Peyer's patch (tissue), 4 donors: Measurements from ENCODE around the gene RPTOR. TPM values are rescaled to one million over a fixed set of nuclear protein-coding genes. Genes with fewer than 3 reads are reported as not detected.
A peak's percentile ranks its signal among the peaks of the same experiment; 100 is the strongest.

Source experiments
- DNase-seq, 3 donors: peaks; one replicate each; pipeline ENCODE4 v3.0.0-alpha.2; 2017 to 2019
- H3K27ac ChIP-seq, 4 donors: fragments of 200-600 bp; sonication (generic); one replicate each; pipeline ENCODE4 v1.5.1; 2016 to 2019
- H3K27me3 ChIP-seq, 2 donors: fragments of 200-600 bp; sonication (generic); one replicate each; pipeline ENCODE4 v1.5.1; 2019
- H3K36me3 ChIP-seq, 3 donors: fragments of 200-600 bp; sonication (generic); one replicate each; pipeline ENCODE4 v1.5.1; 2016 to 2019
- H3K4me1 ChIP-seq, 4 donors: fragments of 200-600 bp; sonication (generic); one replicate each; pipeline ENCODE4 v1.5.1; 2016 to 2019
- H3K4me3 ChIP-seq, 4 donors: fragments of 200-600 bp; sonication (generic); 1 replicate in 3 of 4; 2 replicates in 1 of 4; pipeline ENCODE4 v1.5.1; 2016 to 2019; ENCODE audit warnings: mild to moderate bottlenecking in 1 of 4
- H3K9me3 ChIP-seq, 4 donors: fragments of 200-600 bp; sonication (generic); one replicate each; pipeline ENCODE4 v1.5.1; 2016 to 2019; ENCODE audit warnings: mild to moderate bottlenecking in 1 of 4
- CTCF ChIP-seq, 6 experiments: fragments of 450-650 bp in 4 of 6; fragments of 200-600 bp in 2 of 6; sonication (generic) in 1 of 6; IDR thresholded peaks; one replicate each; pipeline ENCODE4 v1.5.1; 2017 to 2019; ENCODE audit warnings: antibody characterized with exemption in 6 of 6, mild to moderate bottlenecking in 3 of 6, moderate library complexity in 1 of 6
- POLR2A ChIP-seq, 2 donors: fragments of 450-650 bp; IDR thresholded peaks; one replicate each; pipeline ENCODE4 v1.5.1; 2017; ENCODE audit warnings: antibody characterized with exemption in 2 of 2, mild to moderate bottlenecking in 2 of 2, moderate library complexity in 2 of 2
- total RNA-seq, 4 donors: library from RNA; depleted of rRNA; stranded (reverse); fragments of >200 nt; gene quantifications; one replicate each; pipeline ENCODE4 v1.1.0, GENCODE V29; 2016

RPTOR gene
- total RNA-seq, 4 donors from 2014 or later = 42.4 to 73.6 (median 64.2) TPM

- no peak overlapping the region for H3K27ac ChIP-seq
- TF ChIP-seq CTCF (IDR thresholded peaks at IDR 0.05) (no peak), POLR2A (IDR thresholded peaks at IDR 0.05) (no peak)
- peaks cover 0 to 36% (median 0%) of the 10 kb centered on the region in 3 donors for H3K36me3 ChIP-seq
- no peak overlapping the region for H3K4me3 ChIP-seq
- H3K4me1 ChIP-seq = no peaks in the 10 kb centered on the region
- H3K9me3 ChIP-seq = no peaks in the 10 kb centered on the region
- no peaks in the 10 kb centered on the region for H3K27me3 ChIP-seq
- peak in 1 of 3 donors; percentile 22 for DNase-seq
These were observed 380.4 kb downstream of the RPTOR start for GRCh38 chr17:80924807-80925610.

DNA sequence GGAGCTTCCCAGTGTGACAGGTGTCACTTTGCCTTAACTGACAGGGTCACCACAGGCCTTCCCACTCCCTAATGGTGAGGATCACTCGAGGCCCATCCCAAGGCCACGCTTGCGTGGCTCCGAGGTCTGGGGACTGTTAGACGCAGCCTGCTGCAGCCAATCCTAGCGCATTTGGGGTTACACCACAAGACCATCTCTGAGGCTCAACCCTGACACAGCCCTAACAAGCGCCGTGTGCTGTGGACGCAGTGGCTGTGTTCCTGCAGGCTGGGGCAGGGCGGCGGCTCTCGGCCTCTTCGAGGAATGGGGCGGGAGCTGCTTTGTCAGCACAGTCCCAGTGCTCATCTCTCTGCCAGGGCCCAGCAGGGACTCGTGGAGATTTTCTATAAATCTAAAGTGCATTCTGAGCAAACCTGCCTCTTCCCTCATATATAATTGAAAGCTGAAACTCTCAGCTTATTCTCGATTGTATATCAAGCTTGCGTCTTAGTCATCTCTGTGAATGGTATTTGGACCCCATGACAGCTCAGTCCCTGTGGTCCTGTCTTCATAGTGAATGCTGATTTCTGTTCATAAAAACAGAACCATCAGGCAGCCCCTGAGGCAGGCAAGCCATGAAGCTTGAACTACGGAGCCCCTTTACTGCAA, 381.2 kb downstream of the RPTOR start:
- peak in 1 of 3 donors; percentile 25 for DNase-seq
- H3K27me3 ChIP-seq = no peaks in the 10 kb centered on the region
- no peak overlapping the region for H3K4me3 ChIP-seq
- no peaks in the 10 kb centered on the region for H3K9me3 ChIP-seq
- H3K4me1 ChIP-seq = no peaks in the 10 kb centered on the region
- H3K36me3 ChIP-seq = peaks cover 0 to 36% (median 0%) of the 10 kb centered on the region in 3 donors
- TF ChIP-seq POLR2A (IDR thresholded peaks at IDR 0.05) (no peak), CTCF (IDR thresholded peaks at IDR 0.05) (no peak)
- H3K27ac ChIP-seq = no peak overlapping the region

- H3K27ac ChIP-seq = no peak overlapping the region
- H3K27me3 ChIP-seq = no peaks in the 10 kb centered on the region
- H3K36me3 ChIP-seq = peaks cover 0 to 31% (median 0%) of the 10 kb centered on the region in 3 donors
These were observed 382.1 kb downstream of the RPTOR start for GRCh38 chr17:80926591-80927250.

DNA sequence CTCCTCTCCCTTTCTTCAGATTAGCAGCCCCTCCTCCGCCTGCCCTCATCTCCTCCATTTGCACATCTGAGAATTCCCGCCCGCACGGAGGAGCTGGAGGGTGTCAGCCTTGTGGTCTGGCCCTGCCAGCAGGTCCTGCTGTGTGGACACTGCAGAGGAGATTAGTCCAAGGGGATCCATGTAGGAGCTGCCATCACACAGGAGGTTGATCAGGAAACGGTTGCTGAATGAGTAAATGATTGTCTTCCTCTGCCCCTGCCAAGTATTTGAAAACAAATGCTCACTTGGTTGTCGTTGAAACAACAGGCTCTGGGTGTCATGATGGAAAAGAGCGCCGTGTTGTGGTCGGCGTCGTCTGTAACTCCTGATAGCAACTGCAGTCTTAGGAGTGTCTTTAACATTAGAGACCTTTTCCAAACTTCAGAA, 383.2 kb downstream of the RPTOR start:
- Histone ChIP-seq H3K4me1 (no peaks in the 10 kb centered on the region), H3K9me3 (no peaks in the 10 kb centered on the region), H3K36me3 (peaks cover 0 to 31% (median 0%) of the 10 kb centered on the region in 3 donors), H3K4me3 (no peak overlapping the region), H3K27me3 (no peaks in the 10 kb centered on the region), H3K27ac (no peak overlapping the region)
- DNase-seq = peak in 1 of 3 donors; percentile 37
- TF ChIP-seq CTCF (IDR thresholded peaks at IDR 0.05) = no peak
- no peak for TF ChIP-seq POLR2A (IDR thresholded peaks at IDR 0.05)

More at GRCh38 chr17:80926591-80927250, 382.1 kb downstream of the RPTOR start:
- no peak for TF ChIP-seq CTCF (IDR thresholded peaks at IDR 0.05)
- no peak for TF ChIP-seq POLR2A (IDR thresholded peaks at IDR 0.05)
- Histone ChIP-seq H3K4me3 (no peak overlapping the region), H3K9me3 (no peaks in the 10 kb centered on the region), H3K4me1 (no peaks in the 10 kb centered on the region)
- DNase-seq = peak in 1 of 3 donors; percentile 31

DNA sequence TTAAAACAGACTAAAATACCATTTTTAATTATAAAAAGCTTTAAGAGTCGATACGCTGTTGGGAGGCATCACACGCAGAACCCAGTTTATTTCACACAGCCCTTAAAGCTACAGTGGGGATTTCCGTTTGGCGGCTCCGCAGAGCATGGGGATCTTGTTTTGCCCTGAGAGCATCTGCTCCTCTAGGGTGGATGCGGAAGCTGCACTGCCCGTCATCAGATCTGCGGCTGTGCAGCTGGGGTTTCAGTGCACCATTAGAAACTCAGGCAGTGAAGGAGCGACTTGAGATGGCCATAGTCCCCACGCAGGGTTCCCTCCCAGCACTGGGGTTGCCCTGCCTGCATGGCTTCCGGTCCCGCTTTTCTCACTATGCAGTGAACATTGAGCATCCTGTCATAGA, 384.8 kb downstream of the RPTOR start:
- DNase-seq = peak in 1 of 3 donors; percentile 19
- TF ChIP-seq CTCF (IDR thresholded peaks at IDR 0.05) = no peak
- TF ChIP-seq POLR2A (IDR thresholded peaks at IDR 0.05) = no peak
- Histone ChIP-seq H3K4me1 (no peaks in the 10 kb centered on the region), H3K36me3 (peaks cover 0 to 19% (median 0%) of the 10 kb centered on the region in 3 donors), H3K9me3 (no peaks in the 10 kb centered on the region), H3K27me3 (no peaks in the 10 kb centered on the region), H3K4me3 (no peak overlapping the region), H3K27ac (no peak overlapping the region)
